Central memory CD8-positive, alpha-beta T cell (primary cell): ENCODE results near the gene EIF4E3.

ENCODE experiments used
- ATAC-seq: fragments of 150-1000 bp; cut with Tn5 transposase; replicated peaks from 2 replicates; pipeline ENCODE4 v1.10.0; 2022; ENCODE audit warnings: mild to moderate bottlenecking, moderate FRiP score, moderate number of reproducible peaks; ENCODE audit not compliant: poor library complexity, severe bottlenecking; ENCODE audit errors: extremely low read depth
- DNase-seq, 2 donors: peaks; one replicate each; pipeline ENCODE4 v3.0.0; 2021; ENCODE audit warnings: low spot score in 2 of 2
- H3K27ac Mint-ChIP-seq: one replicate; pipeline ENCODE4 v1.8.0; 2022; ENCODE audit warnings: low read depth, mild to moderate bottlenecking, moderate library complexity, mixed read lengths
- H3K27me3 Mint-ChIP-seq: one replicate; pipeline ENCODE4 v1.8.0; 2022; ENCODE audit warnings: mixed read lengths
- H3K36me3 Mint-ChIP-seq: one replicate; pipeline ENCODE4 v1.8.0; 2022; ENCODE audit warnings: mild to moderate bottlenecking, moderate library complexity, mixed read lengths; ENCODE audit not compliant: insufficient read depth
- H3K4me1 Mint-ChIP-seq: one replicate; pipeline ENCODE4 v1.8.0; 2022; ENCODE audit warnings: mixed read lengths
- H3K4me3 Mint-ChIP-seq: one replicate; pipeline ENCODE4 v1.8.0; 2022; ENCODE audit warnings: mild to moderate bottlenecking, moderate library complexity, mixed read lengths
- H3K9me3 Mint-ChIP-seq: one replicate; pipeline ENCODE4 v1.8.0; 2022; ENCODE audit warnings: mixed read lengths

Gene EIF4E3

GRCh38 chr3:71725271-71725991 lies at the start of gene EIF4E3:
EIF4E3 (minus strand) TSS chr3:71725402; CDS start chr3:71725367, 35 bp downstream.
- H3K9me3 Mint-ChIP-seq, result no peaks in the 10 kb centered on the region
- H3K4me3 Mint-ChIP-seq, result peak within 1 kb of the TSS; percentile 93
- H3K27ac Mint-ChIP-seq, result peak within 1 kb of the TSS; percentile 79
- DNase-seq, result no peak
- peaks cover 16% of the 10 kb centered on the region for H3K36me3 Mint-ChIP-seq
- no peaks in the 10 kb centered on the region for H3K27me3 Mint-ChIP-seq
- peaks cover 81% of the 10 kb centered on the region for H3K4me1 Mint-ChIP-seq
- peak; percentile 26 for ATAC-seq

GRCh38 chr3:71771884-71772283 lies 46.7 kb upstream of the EIF4E3 start:
- Mint-ChIP-seq H3K4me3 (no peak overlapping the region), H3K9me3 (no peaks in the 10 kb centered on the region), H3K36me3 (peaks cover 1% of the 10 kb centered on the region), H3K27ac (no peak overlapping the region), H3K27me3 (peaks cover 30% of the 10 kb centered on the region), H3K4me1 (no peaks in the 10 kb centered on the region)
- DNase-seq (no peak), ATAC-seq (no peak)

GRCh38 chr3:71771126-71771525 lies 45.9 kb upstream of the EIF4E3 start:
- H3K36me3 Mint-ChIP-seq, result no peaks in the 10 kb centered on the region
- ATAC-seq (no peak), DNase-seq (no peak)
- H3K4me3 Mint-ChIP-seq, result no peak overlapping the region
- H3K4me1 Mint-ChIP-seq, result no peaks in the 10 kb centered on the region
- no peaks in the 10 kb centered on the region for H3K9me3 Mint-ChIP-seq
- no peak overlapping the region for H3K27ac Mint-ChIP-seq
- peaks cover 30% of the 10 kb centered on the region for H3K27me3 Mint-ChIP-seq

- H3K27me3 Mint-ChIP-seq, result peaks cover 40% of the 10 kb centered on the region
- no peak for ATAC-seq
- no peaks in the 10 kb centered on the region for H3K9me3 Mint-ChIP-seq
- H3K4me3 Mint-ChIP-seq, result no peak overlapping the region
- DNase-seq, result no peak
- no peak overlapping the region for H3K27ac Mint-ChIP-seq
- no peaks in the 10 kb centered on the region for H3K36me3 Mint-ChIP-seq
- H3K4me1 Mint-ChIP-seq, result no peaks in the 10 kb centered on the region
These were observed 38.2 kb upstream of the EIF4E3 start for GRCh38 chr3:71763426-71763825.

GRCh38 chr3:71760140-71760539 lies 34.9 kb upstream of the EIF4E3 start:
- no peaks in the 10 kb centered on the region for H3K36me3 Mint-ChIP-seq
- no peaks in the 10 kb centered on the region for H3K4me1 Mint-ChIP-seq
- no peak overlapping the region for H3K4me3 Mint-ChIP-seq
- no peaks in the 10 kb centered on the region for H3K9me3 Mint-ChIP-seq
- no peak for DNase-seq
- no peak overlapping the region for H3K27ac Mint-ChIP-seq
- peaks cover 68% of the 10 kb centered on the region for H3K27me3 Mint-ChIP-seq
- no peak for ATAC-seq

- H3K27ac Mint-ChIP-seq, result no peak overlapping the region
- no peaks in the 10 kb centered on the region for H3K36me3 Mint-ChIP-seq
- no peaks in the 10 kb centered on the region for H3K4me1 Mint-ChIP-seq
- no peak overlapping the region for H3K4me3 Mint-ChIP-seq
- H3K9me3 Mint-ChIP-seq, result no peaks in the 10 kb centered on the region
- peaks cover 70% of the 10 kb centered on the region for H3K27me3 Mint-ChIP-seq
- ATAC-seq (no peak), DNase-seq (no peak)
These were observed 34.2 kb upstream of the EIF4E3 start for GRCh38 chr3:71759401-71759800.

GRCh38 chr3:71758091-71758490 lies 32.9 kb upstream of the EIF4E3 start:
- ATAC-seq (no peak), DNase-seq (no peak)
- no peaks in the 10 kb centered on the region for H3K9me3 Mint-ChIP-seq
- no peak overlapping the region for H3K27ac Mint-ChIP-seq
- no peaks in the 10 kb centered on the region for H3K4me1 Mint-ChIP-seq
- peaks cover 63% of the 10 kb centered on the region for H3K27me3 Mint-ChIP-seq
- no peaks in the 10 kb centered on the region for H3K36me3 Mint-ChIP-seq
- no peak overlapping the region for H3K4me3 Mint-ChIP-seq

GRCh38 chr3:71754610-71755253 lies 29.5 kb upstream of the EIF4E3 start:
- no peaks in the 10 kb centered on the region for H3K36me3 Mint-ChIP-seq
- H3K27me3 Mint-ChIP-seq, result peaks cover 60% of the 10 kb centered on the region
- ATAC-seq, result no peak
- H3K27ac Mint-ChIP-seq, result no peak overlapping the region
- H3K4me1 Mint-ChIP-seq, result no peaks in the 10 kb centered on the region
- H3K9me3 Mint-ChIP-seq, result no peaks in the 10 kb centered on the region
- peak overlapping the region; percentile 71 for H3K4me3 Mint-ChIP-seq
- DNase-seq, result no peak

- Mint-ChIP-seq H3K27ac (no peak within 1 kb of the TSS), H3K9me3 (no peaks in the 10 kb centered on the region), H3K4me3 (peak within 1 kb of the TSS; percentile 71), H3K4me1 (no peaks in the 10 kb centered on the region), H3K27me3 (peaks cover 52% of the 10 kb centered on the region), H3K36me3 (no peaks in the 10 kb centered on the region)
- peak; percentile 43 for ATAC-seq
- DNase-seq, result no peak
These were observed 28.8 kb upstream of the EIF4E3 start, which contains the start of gene GPR27 for GRCh38 chr3:71753701-71754609. GPR27 (plus strand) TSS chr3:71753855; CDS start chr3:71754050, 195 bp downstream.

GRCh38 chr3:71752831-71753700 lies 27.9 kb upstream of the EIF4E3 start:
- DNase-seq (no peak), ATAC-seq (no peak)
- Mint-ChIP-seq H3K36me3 (no peaks in the 10 kb centered on the region), H3K27ac (no peak overlapping the region), H3K9me3 (no peaks in the 10 kb centered on the region), H3K4me3 (peak overlapping the region; percentile 37), H3K27me3 (peaks cover 60% of the 10 kb centered on the region), H3K4me1 (no peaks in the 10 kb centered on the region)

GRCh38 chr3:71751602-71752001 lies 26.4 kb upstream of the EIF4E3 start:
- no peaks in the 10 kb centered on the region for H3K36me3 Mint-ChIP-seq
- ATAC-seq, result no peak
- H3K4me3 Mint-ChIP-seq, result no peak overlapping the region
- peaks cover 49% of the 10 kb centered on the region for H3K27me3 Mint-ChIP-seq
- no peaks in the 10 kb centered on the region for H3K9me3 Mint-ChIP-seq
- DNase-seq, result no peak
- no peak overlapping the region for H3K27ac Mint-ChIP-seq
- no peaks in the 10 kb centered on the region for H3K4me1 Mint-ChIP-seq

- DNase-seq, result no peak
- H3K36me3 Mint-ChIP-seq, result no peaks in the 10 kb centered on the region
- ATAC-seq, result no peak
- H3K27me3 Mint-ChIP-seq, result peaks cover 11% of the 10 kb centered on the region
- no peaks in the 10 kb centered on the region for H3K4me1 Mint-ChIP-seq
- peaks cover 17% of the 10 kb centered on the region for H3K9me3 Mint-ChIP-seq
- H3K27ac Mint-ChIP-seq, result no peak overlapping the region
- no peak overlapping the region for H3K4me3 Mint-ChIP-seq
These were observed 19.5 kb upstream of the EIF4E3 start for GRCh38 chr3:71744738-71745137.
